Aorta (tissue), 5 donors: ENCODE measurements around the gene TXNDC15. TPM values are rescaled to one million over a fixed set of nuclear protein-coding genes. Genes with fewer than 3 reads are reported as not detected.

Source experiments
- ATAC-seq: fragments of 200-7000 bp; cut with Tn5 transposase; one replicate; pipeline ENCODE4 v1.9.1; 2022; ENCODE audit warnings: moderate library complexity; ENCODE audit not compliant: low FRiP score
- DNase-seq, 2 donors: peaks; one replicate each; pipeline ENCODE4 v3.0.0-alpha.2; 2020
- H3K27ac ChIP-seq, 2 donors: one replicate each; pipeline ENCODE4 v1.5.1; 2013; ENCODE audit warnings: low read length in 2 of 2, mild to moderate bottlenecking in 2 of 2, moderate library complexity in 2 of 2, control low read depth in 1 of 2, inconsistent platforms in 1 of 2, low read depth in 1 of 2
- H3K27me3 ChIP-seq, 2 donors: one replicate each; pipeline ENCODE4 v1.6.1; 2013; ENCODE audit warnings: control low read depth in 1 of 2, low read length in 1 of 2, mild to moderate bottlenecking in 1 of 2, moderate library complexity in 1 of 2; ENCODE audit not compliant: insufficient read depth in 2 of 2, control insufficient read depth in 1 of 2
- H3K36me3 ChIP-seq, 2 donors: one replicate each; pipeline ENCODE4 v1.6.1; 2013; ENCODE audit warnings: control low read depth in 1 of 2, low read length in 1 of 2, mild to moderate bottlenecking in 1 of 2; ENCODE audit not compliant: insufficient read depth in 2 of 2, control insufficient read depth in 1 of 2
- H3K4me1 ChIP-seq, 2 donors: one replicate each; pipeline ENCODE4 v1.6.1; 2013; ENCODE audit warnings: low read length in 2 of 2, control low read depth in 1 of 2, mild to moderate bottlenecking in 1 of 2, moderate library complexity in 1 of 2; ENCODE audit not compliant: insufficient read depth in 2 of 2, control insufficient read depth in 1 of 2
- H3K4me3 ChIP-seq, 2 donors: one replicate each; pipeline ENCODE4 v1.5.1; 2013; ENCODE audit warnings: low read length in 2 of 2, control low read depth in 1 of 2, mild to moderate bottlenecking in 1 of 2
- H3K9me3 ChIP-seq: one replicate; pipeline ENCODE4 v1.6.1; 2013; ENCODE audit warnings: mild to moderate bottlenecking, low read length; ENCODE audit not compliant: control insufficient read depth
- WGBS, 2 donors: extraction: QIAGEN DNeasy Blood & Tissue Kit; methylation state at CpG; one replicate each; pipeline ENCODE4 v1.1.7; 2013; 5-methylcytosine and 5-hydroxymethylcytosine counted together
- intact Hi-C, 2 donors: fragments of 100-400 bp; cut with DNase I; formaldehyde crosslinking; loops; one replicate each; pipeline versions ENCODE4 v1.14.2 to v1.15.0; 2022
- polyA plus RNA-seq, 2 donors: library from polyadenylated mRNA; stranded (reverse); fragments of 200-250 nt; gene quantifications; one replicate each; pipeline ENCODE4 v1.2.3, GENCODE V29; 2013
- total RNA-seq, 2 donors: library from RNA; stranded (reverse); fragmentation: NEBNext Ultra II Directional; extraction: Animal tissue kit (Norgen Biotek cat#: 25700); gene quantifications; one replicate each; pipeline ENCODE4 v1.2.1, GENCODE V29; 2021
- donor health status: healthy with polysubstance abuse.
- donor health status: Bipolar disorder and iron deficiency.
- donor health status: DM: no; HTN: no; CAD: no.
- donor health status: DM: no; HTN: no; CAD: no.
- donor health status: DM: yes; HTN: yes; CAD: no.

TXNDC15 gene
- total and polyA plus RNA-seq, 4 donors, result 67.7 to 122 (median 79.4) TPM

DNA sequence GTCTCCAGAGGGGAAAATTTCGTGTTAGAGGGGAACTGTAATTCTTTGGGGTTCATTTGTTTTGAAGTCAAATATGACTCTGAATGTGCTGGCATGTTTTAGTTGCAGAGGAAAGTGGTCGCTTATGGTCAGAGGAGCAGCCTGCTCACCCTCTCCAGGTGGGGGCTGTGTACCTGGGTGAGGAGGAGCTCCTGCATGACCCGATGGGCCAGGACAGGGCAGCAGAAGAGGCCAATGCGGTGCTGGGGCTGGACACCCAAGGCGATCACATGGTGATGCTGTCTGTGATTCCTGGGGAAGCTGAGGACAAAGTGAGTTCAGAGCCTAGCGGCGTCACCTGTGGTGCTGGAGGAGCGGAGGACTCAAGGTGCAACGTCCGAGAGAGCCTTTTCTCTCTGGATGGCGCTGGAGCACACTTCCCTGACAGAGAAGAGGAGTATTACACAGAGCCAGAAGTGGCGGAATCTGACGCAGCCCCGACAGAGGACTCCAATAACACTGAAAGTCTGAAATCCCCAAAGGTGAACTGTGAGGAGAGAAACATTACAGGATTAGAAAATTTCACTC, 13.5 kb downstream of the TXNDC15 start:
- DNase-seq, result no peak
- no peaks in the 10 kb centered on the region for H3K9me3 ChIP-seq
- no peak overlapping the region for H3K27ac ChIP-seq
- peaks cover 2 to 6% of the 10 kb centered on the region in 2 donors for H3K36me3 ChIP-seq
- no peaks in the 10 kb centered on the region for H3K27me3 ChIP-seq
- H3K4me1 ChIP-seq, result no peaks in the 10 kb centered on the region
- ATAC-seq, result peak; percentile 15
- WGBS, 2 donors, result 88 to 89% methylated on average over 14 of the region's 14 CpGs
- H3K4me3 ChIP-seq, result no peak overlapping the region
- intact Hi-C loops, result no loop called here

DNA sequence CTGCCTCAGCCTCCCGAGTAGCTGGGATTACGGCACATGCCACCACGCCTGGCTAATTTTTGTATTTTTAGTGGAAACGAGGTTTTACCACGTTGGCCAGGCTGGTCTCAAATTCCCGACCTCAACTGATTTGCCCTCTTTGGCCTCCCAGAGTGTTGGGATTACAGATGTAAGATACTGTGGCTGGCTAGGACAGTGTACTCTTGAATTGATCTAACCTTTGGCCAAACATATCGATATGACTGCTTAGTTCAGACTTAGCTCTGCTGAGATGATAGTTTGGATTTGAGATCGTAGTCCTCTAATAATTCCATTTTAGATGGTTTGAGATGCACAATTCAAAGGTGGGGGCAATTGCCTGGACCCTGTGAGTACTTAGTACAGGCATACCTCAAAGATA, 15.2 kb downstream of the TXNDC15 start:
- 95 to 96% methylated on average over 8 of the region's 8 CpGs for WGBS, 2 donors
- intact Hi-C loops, result no loop called here
- no peaks in the 10 kb centered on the region for H3K9me3 ChIP-seq
- DNase-seq, result no peak
- no peak overlapping the region for H3K27ac ChIP-seq
- no peaks in the 10 kb centered on the region for H3K27me3 ChIP-seq
- ATAC-seq, result no peak
- H3K36me3 ChIP-seq, result peaks cover 2 to 6% of the 10 kb centered on the region in 2 donors
- H3K4me1 ChIP-seq, result no peaks in the 10 kb centered on the region
- no peak overlapping the region for H3K4me3 ChIP-seq

DNA sequence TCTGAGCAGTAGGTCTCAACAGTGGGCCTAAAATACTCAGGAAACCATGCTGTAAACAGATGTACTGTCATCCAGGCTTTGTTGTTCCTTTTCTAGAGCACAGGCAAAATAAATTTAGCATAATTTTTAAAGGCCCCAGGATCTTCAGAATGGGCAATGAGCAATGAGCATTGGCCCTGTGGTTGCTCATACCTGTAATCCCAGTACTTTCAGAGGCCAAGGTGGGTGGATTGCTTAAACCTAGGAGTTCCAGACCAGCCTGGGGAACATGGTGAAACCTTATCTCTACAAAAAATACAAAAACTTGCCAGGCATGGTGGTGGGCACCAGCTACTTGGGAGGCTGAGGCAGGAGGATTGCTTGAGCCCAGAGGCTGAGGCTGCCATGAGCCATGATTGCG, 17.3 kb downstream of the TXNDC15 start:
- Histone ChIP-seq H3K4me3 (no peak overlapping the region), H3K27me3 (no peaks in the 10 kb centered on the region), H3K27ac (no peak overlapping the region), H3K9me3 (no peaks in the 10 kb centered on the region), H3K36me3 (peaks cover 0 to 6% of the 10 kb centered on the region in 2 donors), H3K4me1 (no peaks in the 10 kb centered on the region)
- WGBS, 2 donors, result 98 to 100% methylated on average over 1 of the region's 1 CpG
- DNase-seq (no peak), ATAC-seq (no peak)
- intact Hi-C loops, result no loop called here

DNA sequence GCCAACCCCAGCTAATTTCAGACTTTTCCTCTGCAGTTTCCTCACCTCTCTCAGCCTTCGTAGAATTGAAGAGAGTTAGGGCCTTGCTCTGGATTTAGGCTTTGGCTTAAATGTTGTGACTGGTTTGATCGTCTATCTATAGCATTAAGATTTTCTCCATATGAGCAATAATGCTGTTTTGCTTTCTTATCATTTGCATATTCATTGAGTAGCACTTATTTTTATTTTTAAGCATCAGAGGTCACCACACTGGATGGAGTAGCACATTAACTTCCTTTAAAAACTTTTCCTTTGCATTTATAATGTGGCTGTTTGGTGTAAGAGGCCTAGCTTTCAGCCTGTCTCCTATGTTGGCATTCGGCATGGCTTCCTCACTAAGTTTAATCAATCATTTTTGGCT, 18.1 kb downstream of the TXNDC15 start:
- DNase-seq, result no peak

DNA sequence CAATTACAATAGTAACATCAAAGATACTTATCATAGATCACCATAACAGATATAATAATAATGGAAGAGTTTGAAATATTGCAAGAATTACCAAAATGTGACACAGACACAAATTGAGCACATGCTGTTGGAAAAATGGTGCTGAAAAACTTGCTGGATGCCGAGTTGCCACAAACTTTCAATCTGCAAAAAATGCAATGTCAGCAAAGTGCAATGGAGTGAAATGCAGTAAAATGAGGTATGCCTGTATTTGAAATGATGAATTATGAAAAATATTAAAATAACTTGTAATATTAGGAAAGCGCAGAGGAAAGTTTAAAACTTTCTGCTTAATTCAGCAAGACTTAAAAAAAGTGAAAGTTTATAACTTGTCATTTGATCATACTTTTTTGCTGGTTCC, 18.8 kb downstream of the TXNDC15 start:
- no peak for ATAC-seq
- 78 to 86% methylated on average over 2 of the region's 2 CpGs for WGBS, 2 donors
- Histone ChIP-seq H3K4me1 (no peaks in the 10 kb centered on the region), H3K27me3 (no peaks in the 10 kb centered on the region), H3K36me3 (peaks cover 0 to 6% of the 10 kb centered on the region in 2 donors), H3K9me3 (no peaks in the 10 kb centered on the region), H3K27ac (no peak overlapping the region), H3K4me3 (no peak overlapping the region)
- intact Hi-C loops, result no loop called here
- DNase-seq, result no peak

More for the DNA sequence above, 18.1 kb downstream of the TXNDC15 start:
- no peak overlapping the region for H3K27ac ChIP-seq
- no peaks in the 10 kb centered on the region for H3K4me1 ChIP-seq
- H3K27me3 ChIP-seq, result no peaks in the 10 kb centered on the region
- intact Hi-C loops, result no loop called here
- H3K9me3 ChIP-seq, result no peaks in the 10 kb centered on the region
- H3K4me3 ChIP-seq, result no peak overlapping the region
- H3K36me3 ChIP-seq, result peaks cover 0 to 6% of the 10 kb centered on the region in 2 donors
- WGBS, 2 donors, result 91% methylated on average over 3 of the region's 3 CpGs
- ATAC-seq, result no peak

DNA sequence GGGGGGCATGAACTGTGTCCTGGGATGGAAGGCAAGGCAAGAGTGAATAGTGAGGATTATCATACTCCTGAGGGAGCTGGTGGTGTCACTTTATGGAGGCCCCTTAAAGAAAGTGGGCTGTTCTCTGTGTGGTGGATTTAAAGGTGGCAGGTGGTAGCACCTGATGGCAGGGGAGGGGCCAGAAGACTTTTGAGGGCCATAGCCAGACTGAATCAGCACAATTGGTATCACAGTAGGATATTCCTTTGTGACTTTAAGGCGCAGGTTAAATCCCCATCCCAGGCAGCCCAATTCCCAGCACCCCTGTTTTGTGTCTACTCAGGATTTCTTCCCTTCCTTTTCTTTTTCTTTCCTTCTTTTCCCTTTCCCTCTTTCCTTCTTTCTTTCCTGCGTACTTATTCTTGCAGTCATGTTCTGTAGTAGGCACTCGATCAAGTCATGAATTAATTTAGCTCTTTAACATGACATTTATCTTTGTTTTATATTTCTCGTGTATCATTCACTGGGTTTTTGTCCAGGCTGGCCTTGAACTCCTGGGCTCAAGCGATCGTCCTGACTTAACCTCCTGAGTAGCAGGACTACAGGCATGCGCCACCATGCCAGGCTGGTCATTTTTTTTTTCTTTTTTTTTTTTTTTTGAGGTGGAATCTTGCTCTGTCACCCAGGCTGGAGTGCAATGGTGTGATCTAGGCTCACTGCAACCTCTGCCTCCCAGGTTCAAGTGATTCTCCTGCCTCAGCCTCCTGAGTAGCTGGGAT, 19.8 kb downstream of the TXNDC15 start:
- Histone ChIP-seq H3K4me1 (no peaks in the 10 kb centered on the region), H3K27ac (no peak overlapping the region), H3K36me3 (peaks cover 0 to 6% of the 10 kb centered on the region in 2 donors), H3K4me3 (no peak overlapping the region), H3K27me3 (no peaks in the 10 kb centered on the region), H3K9me3 (no peaks in the 10 kb centered on the region)
- no peak for ATAC-seq
- intact Hi-C loops, result no loop called here
- 90 to 92% methylated on average over 7 of the region's 7 CpGs for WGBS, 2 donors
- no peak for DNase-seq

DNA sequence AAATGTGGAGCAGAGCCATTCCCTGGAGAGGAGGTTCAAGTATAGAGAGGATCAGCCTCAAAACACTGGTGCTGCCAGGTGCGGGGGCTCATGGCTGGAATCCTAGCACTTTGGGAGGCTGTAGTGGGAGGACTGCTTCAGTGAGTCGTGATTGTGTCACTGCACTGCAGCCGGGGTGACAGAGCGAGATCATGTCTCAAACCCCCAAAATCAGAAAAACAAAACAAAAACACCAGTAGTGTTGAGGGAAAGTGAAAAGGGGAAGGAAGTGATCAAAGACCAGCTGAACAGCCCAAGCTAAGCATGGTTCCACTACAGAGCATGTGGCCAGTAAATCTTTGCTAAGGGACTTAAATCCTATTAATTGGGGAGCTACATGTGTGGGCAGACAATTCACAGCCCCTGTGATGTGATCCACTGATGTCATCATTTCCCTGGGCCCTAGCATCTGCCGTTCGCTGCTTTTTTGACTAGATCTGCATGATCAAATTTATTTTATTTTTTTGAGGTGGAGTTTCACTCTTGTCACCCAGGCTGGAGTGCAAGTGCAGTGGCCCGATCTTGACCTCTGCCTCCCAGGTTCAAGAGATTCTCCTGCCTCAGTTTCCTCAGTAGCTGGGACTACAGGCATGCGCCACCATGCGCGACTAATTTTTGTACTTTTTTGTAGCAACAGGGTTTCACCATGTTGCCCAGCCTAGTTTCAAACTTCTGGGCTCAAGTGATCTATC, 28.1 kb downstream of the TXNDC15 start:
- no peaks in the 10 kb centered on the region for H3K9me3 ChIP-seq
- DNase-seq (no peak), ATAC-seq (no peak)
- no peak overlapping the region for H3K4me3 ChIP-seq
- intact Hi-C loops, result loop anchor here in 1 of 2 donors (5.0 to 10.0 kb wide), 2 partner anchors 55 to 107 kb away; partner anchors contain the start of gene C5orf24
- 76 to 78% methylated on average over 10 of the region's 10 CpGs for WGBS, 2 donors
- H3K27ac ChIP-seq, result no peak overlapping the region
- no peaks in the 10 kb centered on the region for H3K4me1 ChIP-seq
- H3K36me3 ChIP-seq, result no peaks in the 10 kb centered on the region
- H3K27me3 ChIP-seq, result no peaks in the 10 kb centered on the region

DNA sequence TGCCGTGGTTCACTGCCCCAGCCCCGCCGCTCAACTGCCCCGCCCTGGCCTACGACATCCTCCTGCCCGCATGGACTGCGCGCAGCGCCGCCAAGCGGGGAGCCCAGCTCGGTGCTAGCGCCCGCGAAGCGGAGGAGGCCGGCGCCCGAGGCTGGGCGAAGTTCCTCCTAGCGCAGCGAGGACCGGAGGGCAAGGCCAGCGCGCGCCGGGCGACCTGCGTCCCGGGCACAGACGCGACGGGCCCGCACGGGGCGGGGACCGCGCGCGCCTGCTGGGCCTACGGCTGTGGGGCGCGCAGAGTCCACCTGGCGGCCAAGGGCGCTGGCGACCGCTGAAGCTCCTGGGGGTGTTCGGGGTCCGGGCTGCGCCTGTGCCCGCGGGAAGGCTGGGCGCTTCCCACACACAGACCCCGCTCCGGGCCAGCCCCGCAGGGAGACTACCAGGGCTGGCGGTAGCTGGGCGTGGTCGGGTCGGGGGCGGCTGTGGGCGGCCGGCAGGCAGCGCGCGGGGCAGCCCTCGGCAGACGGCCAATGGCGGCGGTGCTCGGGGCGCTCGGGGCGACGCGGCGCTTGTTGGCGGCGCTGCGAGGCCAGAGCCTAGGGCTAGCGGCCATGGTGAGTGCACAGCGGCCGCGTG, 30.6 kb downstream of the TXNDC15 start, which contains the start of gene PCBD2:
Gene PCBD2 (plus strand): TSS at position 522 of the 636 bp plus-strand sequence. CDS start 9 bp downstream, at position 531.
- Histone ChIP-seq H3K27me3 (no peaks in the 10 kb centered on the region), H3K9me3 (no peaks in the 10 kb centered on the region), H3K36me3 (no peaks in the 10 kb centered on the region), H3K4me3 (peak within 1 kb of the TSS; percentile 85 to 87), H3K27ac (peak within 1 kb of the TSS; percentile 91 to 95), H3K4me1 (no peaks in the 10 kb centered on the region)
- WGBS, 2 donors, result 0 to 1% methylated on average over 63 to 84 of the region's 84 CpGs
- DNase-seq, result peak; percentile 96 to 97
- peak; percentile 97 for ATAC-seq
- intact Hi-C loops, result loop anchor here in 1 of 2 donors (2.0 to 10.0 kb wide), 4 partner anchors 30 to 166 kb away; partner anchors contain the start of genes C5orf24, CAMLG and TXNDC15
